NAMALWA (cell line): Measurements from ENCODE around the gene ATOH8.
"Not testable (repeated sequence)": the region's sequence is repeated elsewhere in the genome, so short reads cannot be mapped to it uniquely, and the experiment has no call there.

Source experiments
- DNase-seq: peaks from one replicate; pipeline ENCODE4 v3.0.0-alpha.2; 2015; ENCODE audit warnings: low spot score

Gene ATOH8

GRCh38 chr2:85753525-85754312 is at the start of gene ATOH8:
Gene ATOH8, plus strand, starts transcription at chr2:85753991. Its CDS starts 199 bp downstream, at chr2:85754190.
- peak; percentile 57 for DNase-seq

GRCh38 chr2:85704038-85704437 is 49.8 kb upstream of the ATOH8 start:
- no peak for DNase-seq

GRCh38 chr2:85704800-85705679 is 48.8 kb upstream of the ATOH8 start:
- peak; percentile 48 for DNase-seq

- DNase-seq: no peak
Observed at GRCh38 chr2:85705680-85706039, 48.1 kb upstream of the ATOH8 start.

- no peak for DNase-seq
Observed at GRCh38 chr2:85706063-85706462, 47.7 kb upstream of the ATOH8 start.

GRCh38 chr2:85706599-85707296 is 47.0 kb upstream of the ATOH8 start:
- no peak for DNase-seq

- DNase-seq: peak; percentile 88
Observed at GRCh38 chr2:85707304-85707703, 46.5 kb upstream of the ATOH8 start.

GRCh38 chr2:85708641-85709040 is 45.1 kb upstream of the ATOH8 start:
- DNase-seq: no peak

GRCh38 chr2:85709401-85709811 is 44.4 kb upstream of the ATOH8 start:
- no peak for DNase-seq

GRCh38 chr2:85710687-85711577 is 42.9 kb upstream of the ATOH8 start:
- DNase-seq: no peak

GRCh38 chr2:85711578-85712060 is 42.2 kb upstream of the ATOH8 start:
- no peak for DNase-seq

GRCh38 chr2:85712336-85712735 is 41.5 kb upstream of the ATOH8 start:
- no peak for DNase-seq

GRCh38 chr2:85712849-85713612 is 40.8 kb upstream of the ATOH8 start:
- no peak for DNase-seq

GRCh38 chr2:85713836-85714235 is 40.0 kb upstream of the ATOH8 start:
- DNase-seq: no peak

- not testable (repeated sequence) for DNase-seq
Observed at GRCh38 chr2:85714421-85714820, 39.4 kb upstream of the ATOH8 start.

- DNase-seq: no peak
Observed at GRCh38 chr2:85714841-85715240, 39.0 kb upstream of the ATOH8 start.

- DNase-seq: no peak
Observed at GRCh38 chr2:85716346-85716914, 37.4 kb upstream of the ATOH8 start.

GRCh38 chr2:85717308-85718008 is 36.3 kb upstream of the ATOH8 start:
- no peak for DNase-seq

- no peak for DNase-seq
Observed at GRCh38 chr2:85718009-85718391, 35.8 kb upstream of the ATOH8 start.
